Measurements from ENCODE around the gene BCL7A. TPM values are rescaled to one million over a fixed set of nuclear protein-coding genes. Genes with fewer than 3 reads are reported as not detected.
A peak's percentile ranks its signal among the peaks of the same experiment; 100 is the strongest.

The BCL7A gene
- total and polyA plus RNA-seq, 2 experiments from 2014 or later = 19.1 to 30.5 TPM

DNA sequence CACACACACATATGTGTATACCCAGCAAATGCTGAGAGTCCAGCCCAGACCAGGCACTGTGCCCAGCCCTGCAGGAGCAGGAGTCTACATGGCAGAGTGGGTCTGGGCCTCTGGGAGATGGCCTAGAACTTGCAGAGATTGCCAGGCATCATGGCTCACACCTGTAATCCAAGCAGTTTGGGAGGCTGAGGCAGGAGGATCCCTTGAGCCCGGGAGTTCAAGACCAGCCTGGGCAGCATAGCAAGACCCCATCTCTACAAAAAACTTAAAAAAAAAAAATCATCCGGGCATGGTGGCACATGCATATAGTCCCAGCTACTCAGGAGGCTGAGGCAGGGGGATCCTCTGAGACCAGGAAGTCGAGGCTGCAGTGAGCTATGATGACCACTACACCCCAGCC, 36.1 kb downstream of the BCL7A start:
- TF ChIP-seq, protein P1, sequence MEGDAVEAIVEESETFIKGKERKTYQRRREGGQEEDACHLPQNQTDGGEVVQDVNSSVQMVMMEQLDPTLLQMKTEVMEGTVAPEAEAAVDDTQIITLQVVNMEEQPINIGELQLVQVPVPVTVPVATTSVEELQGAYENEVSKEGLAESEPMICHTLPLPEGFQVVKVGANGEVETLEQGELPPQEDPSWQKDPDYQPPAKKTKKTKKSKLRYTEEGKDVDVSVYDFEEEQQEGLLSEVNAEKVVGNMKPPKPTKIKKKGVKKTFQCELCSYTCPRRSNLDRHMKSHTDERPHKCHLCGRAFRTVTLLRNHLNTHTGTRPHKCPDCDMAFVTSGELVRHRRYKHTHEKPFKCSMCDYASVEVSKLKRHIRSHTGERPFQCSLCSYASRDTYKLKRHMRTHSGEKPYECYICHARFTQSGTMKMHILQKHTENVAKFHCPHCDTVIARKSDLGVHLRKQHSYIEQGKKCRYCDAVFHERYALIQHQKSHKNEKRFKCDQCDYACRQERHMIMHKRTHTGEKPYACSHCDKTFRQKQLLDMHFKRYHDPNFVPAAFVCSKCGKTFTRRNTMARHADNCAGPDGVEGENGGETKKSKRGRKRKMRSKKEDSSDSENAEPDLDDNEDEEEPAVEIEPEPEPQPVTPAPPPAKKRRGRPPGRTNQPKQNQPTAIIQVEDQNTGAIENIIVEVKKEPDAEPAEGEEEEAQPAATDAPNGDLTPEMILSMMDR (IDR thresholded peaks at IDR 0.05; ENCODE audit: low read depth, low read length) = no peak
- no peak overlapping the region for H3K4me3 ChIP-seq
- DNase-seq (ENCODE audit: low read depth in 1 of 2, low spot score in 1 of 2) = no peak
- no peak overlapping the region for H3K27ac ChIP-seq
- peaks cover 1% of the 10 kb centered on the region for H3K4me1 ChIP-seq (ENCODE audit: low read depth)
- no peaks in the 10 kb centered on the region for H3K9me3 ChIP-seq (ENCODE audit: low read depth)
- H3K27me3 ChIP-seq = no peaks in the 10 kb centered on the region
- no peaks in the 10 kb centered on the region for H3K36me3 ChIP-seq

- H3K4me3 ChIP-seq = no peak overlapping the region
- TF ChIP-seq, protein P1 (IDR thresholded peaks at IDR 0.05; ENCODE audit: low read depth, low read length) = no peak
- no peak for DNase-seq (ENCODE audit: low read depth in 1 of 2, low spot score in 1 of 2)
Observed at GRCh38 chr12:122058549-122059149, 37.0 kb downstream of the BCL7A start.

DNA sequence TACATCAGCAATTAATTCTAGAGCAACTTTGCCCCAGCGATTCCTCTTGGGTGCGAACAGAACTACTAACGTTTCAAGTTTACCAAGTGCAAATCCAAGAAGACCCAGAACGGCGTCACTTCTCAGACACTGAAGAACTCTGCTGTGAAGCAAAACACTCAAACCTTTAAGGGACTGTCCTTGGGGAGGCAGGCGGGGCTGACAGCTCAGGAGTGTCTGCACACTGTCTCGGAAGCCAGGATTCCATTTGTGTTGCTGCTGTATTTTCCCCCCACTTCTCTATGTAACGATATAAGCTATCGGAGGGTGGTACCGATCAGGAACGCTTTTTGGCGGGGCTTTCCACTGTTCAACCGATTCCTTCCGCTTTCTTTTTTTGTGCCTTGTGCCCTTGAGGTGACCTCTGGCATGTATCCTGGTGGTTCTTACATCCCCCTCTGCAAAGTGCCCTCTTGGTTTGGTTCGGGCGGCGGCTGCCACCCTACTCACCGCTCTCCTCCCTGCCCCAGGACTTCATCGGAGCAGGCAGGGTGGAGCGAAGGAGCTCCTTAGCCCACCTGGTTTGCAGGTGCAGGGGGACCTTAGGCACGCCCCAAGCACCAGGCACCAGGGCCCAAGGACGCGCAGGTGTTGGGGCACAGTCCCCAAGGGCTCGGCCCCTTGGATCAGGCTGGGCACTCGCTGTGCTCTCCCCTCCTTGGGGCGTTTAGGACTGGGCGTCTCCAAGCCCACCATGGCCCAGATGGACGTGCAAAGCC, 37.7 kb downstream of the BCL7A start:
- H3K9me3 ChIP-seq (ENCODE audit: low read depth) = no peaks in the 10 kb centered on the region
- H3K27me3 ChIP-seq = no peaks in the 10 kb centered on the region
- H3K36me3 ChIP-seq = no peaks in the 10 kb centered on the region
- TF ChIP-seq, protein P1 (IDR thresholded peaks at IDR 0.05; ENCODE audit: low read depth, low read length) = no peak
- H3K4me1 ChIP-seq (ENCODE audit: low read depth) = peaks cover 14% of the 10 kb centered on the region
- DNase-seq (ENCODE audit: low read depth in 1 of 2, low spot score in 1 of 2) = no peak
- H3K27ac ChIP-seq = no peak overlapping the region
- no peak overlapping the region for H3K4me3 ChIP-seq

More at GRCh38 chr12:122058549-122059149, 37.0 kb downstream of the BCL7A start:
- H3K36me3 ChIP-seq = no peaks in the 10 kb centered on the region
- no peak overlapping the region for H3K27ac ChIP-seq
- H3K4me1 ChIP-seq (ENCODE audit: low read depth) = peaks cover 9% of the 10 kb centered on the region
- H3K27me3 ChIP-seq = no peaks in the 10 kb centered on the region
- H3K9me3 ChIP-seq (ENCODE audit: low read depth) = no peaks in the 10 kb centered on the region

- no peak overlapping the region for H3K27ac ChIP-seq
- no peaks in the 10 kb centered on the region for H3K36me3 ChIP-seq
- TF ChIP-seq, protein P1 (IDR thresholded peaks at IDR 0.05; ENCODE audit: low read depth, low read length) = no peak
- no peaks in the 10 kb centered on the region for H3K9me3 ChIP-seq (ENCODE audit: low read depth)
- DNase-seq (ENCODE audit: low read depth in 1 of 2, low spot score in 1 of 2) = peak in 1 of 2 donors; percentile 35
- no peaks in the 10 kb centered on the region for H3K27me3 ChIP-seq
- H3K4me1 ChIP-seq (ENCODE audit: low read depth) = peaks cover 21% of the 10 kb centered on the region
- H3K4me3 ChIP-seq = no peak overlapping the region
Observed at GRCh38 chr12:122060081-122060501, 38.4 kb downstream of the BCL7A start.

DNA sequence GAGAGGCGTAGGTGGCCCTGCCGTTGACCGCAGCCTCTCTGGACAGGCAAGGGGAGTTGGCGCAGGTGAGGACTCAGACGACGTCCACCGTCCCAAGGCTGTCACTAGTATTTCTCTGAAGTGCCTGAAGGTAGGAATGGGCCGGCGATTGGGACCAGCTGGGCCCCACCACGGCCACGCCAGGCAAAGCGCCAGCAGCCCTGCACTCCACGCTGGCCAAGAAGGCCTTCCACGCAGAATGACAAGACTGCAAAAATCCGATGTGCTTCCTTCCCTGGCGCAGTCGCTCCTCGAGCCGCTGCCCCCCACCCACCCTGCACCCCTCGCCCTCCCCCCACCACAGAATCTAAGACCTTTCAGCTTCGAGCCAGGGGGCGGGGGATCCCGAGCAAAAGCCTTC, 39.6 kb downstream of the BCL7A start:
- TF ChIP-seq, protein P1 (IDR thresholded peaks at IDR 0.05; ENCODE audit: low read depth, low read length) = no peak
- Histone ChIP-seq H3K27ac (no peak overlapping the region), H3K4me3 (no peak overlapping the region), H3K9me3 (ENCODE audit: low read depth) (no peaks in the 10 kb centered on the region), H3K4me1 (ENCODE audit: low read depth) (peaks cover 26% of the 10 kb centered on the region), H3K27me3 (no peaks in the 10 kb centered on the region), H3K36me3 (no peaks in the 10 kb centered on the region)
- DNase-seq (ENCODE audit: low read depth in 1 of 2, low spot score in 1 of 2) = no peak
